HCT116 (cell line): ENCODE measurements around the gene COL4A3. TPM values are rescaled to one million over a fixed set of nuclear protein-coding genes. Genes with fewer than 3 reads are reported as not detected.

Experiments
- ATAC-seq: fragments of 200-7000 bp; cut with Tn5 transposase; 2 replicates; pipeline ENCODE4 v1.9.1; 2020; ENCODE audit warnings: mild to moderate bottlenecking, moderate library complexity
- BruUV-seq: library from RNA; stranded (reverse); fragments of 400-500 nt; replicated peaks from 2 replicates; lab custom pipeline; 2021; lab: Mats Ljungman, UMichigan
- CTCF ChIA-PET: fragments of 300-600 bp; sonication (Branson Sonifier 250); formaldehyde crosslinking; loops from one replicate; lab custom pipeline; 2021; ENCODE audit warnings: antibody characterized with exemption; lab: Charles Lee
- POLR2A ChIA-PET: fragments of 300-600, 350-600 bp; sonication (Branson Sonifier 250); formaldehyde crosslinking; loops from one replicate; lab custom pipeline; 2021; ENCODE audit warnings: antibody characterized with exemption; lab: Charles Lee
- RAD21 ChIA-PET, 2 experiments: fragments of 300-600 bp; sonication (Branson Sonifier 250); formaldehyde crosslinking; loops; one replicate each; lab custom pipeline; 2023; ENCODE audit warnings: low total read pairs in 2 of 2; ENCODE audit not compliant: uncharacterized antibody in 2 of 2, unreplicated experiment in 2 of 2, low non-redundant PET in 1 of 2; lab: Charles Lee
- DNase-seq: peaks from one replicate; pipeline ENCODE4 v3.0.0-alpha.2; 2010; ENCODE audit warnings: low read depth, low spot score
- H2AFZ ChIP-seq: fragments of 200-600 bp; shearing (Covaris generic), sonication (generic); 2 replicates; pipeline ENCODE4 v1.6.1; 2017; ENCODE audit warnings: low read depth, mixed run types, mixed read lengths, antibody characterized with exemption, low read length; ENCODE audit not compliant: poor library complexity, severe bottlenecking
- H3K27ac ChIP-seq: 2 replicates; pipeline ENCODE4 v1.5.1; 2012; ENCODE audit warnings: low read depth, low read length
- H3K27me3 ChIP-seq: fragments of 200-600 bp; sonication (generic); 2 replicates; pipeline ENCODE4 v1.6.1; 2016; ENCODE audit warnings: mixed run types, low read length, mixed read lengths; ENCODE audit not compliant: insufficient read depth
- H3K36me3 ChIP-seq, 2 experiments: fragments of 200-500 bp in 1 of 2; fragments of 200-600 bp in 1 of 2; sonication (Bioruptor generic) in 1 of 2; sonication (generic) in 1 of 2; 2 replicates each; pipeline versions ENCODE4 v1.5.1 to v1.6.1; 2014 to 2016; ENCODE audit warnings: low read length in 2 of 2, inconsistent platforms in 1 of 2, mixed read lengths in 1 of 2, mixed run types in 1 of 2; ENCODE audit not compliant: insufficient read depth in 2 of 2, control insufficient read depth in 1 of 2
- H3K4me1 ChIP-seq, 2 experiments: fragments of 200-600 bp in 1 of 2; sonication (generic) in 1 of 2; 2 replicates each; pipeline versions ENCODE4 v1.5.1 to v1.6.1; 2012 to 2017; ENCODE audit warnings: low read length in 2 of 2, inconsistent platforms in 1 of 2, mild to moderate bottlenecking in 1 of 2, mixed read lengths in 1 of 2, mixed run types in 1 of 2, moderate library complexity in 1 of 2; ENCODE audit not compliant: insufficient read depth in 2 of 2, control insufficient read depth in 1 of 2
- H3K4me2 ChIP-seq: fragments of 200-600 bp; sonication (generic); 2 replicates; pipeline ENCODE4 v1.6.1; 2017; ENCODE audit warnings: mixed run types, low read length, mixed read lengths
- H3K4me3 ChIP-seq, 2 experiments: fragments of 200-600 bp in 1 of 2; sonication (generic) in 1 of 2; replicated peaks in 1 of 2; 2 replicates each; pipeline ENCODE4 v1.5.1; 2011 to 2016; ENCODE audit warnings: low read length in 2 of 2, control low read depth in 1 of 2, low read depth in 1 of 2, mild to moderate bottlenecking in 1 of 2, mixed read lengths in 1 of 2, mixed run types in 1 of 2
- H3K79me2 ChIP-seq: fragments of 200-600 bp; sonication (generic); 2 replicates; pipeline ENCODE4 v1.6.1; 2017; ENCODE audit warnings: mild to moderate bottlenecking, mixed run types, low read length, moderate library complexity, mixed read lengths; ENCODE audit not compliant: insufficient read depth
- H3K9ac ChIP-seq: fragments of 200-600 bp; sonication (generic); 2 replicates; pipeline ENCODE4 v1.6.1; 2016; ENCODE audit warnings: low read length, mixed read lengths
- H3K9me2 ChIP-seq: fragments of 200-600 bp; sonication (generic), shearing (Covaris generic); 2 replicates; pipeline ENCODE4 v1.6.1; 2017; ENCODE audit warnings: mixed run types, mild to moderate bottlenecking, moderate library complexity; ENCODE audit not compliant: insufficient read depth
- H3K9me3 ChIP-seq, 2 experiments: fragments of 200-500 bp in 1 of 2; fragments of 200-600 bp in 1 of 2; sonication (Bioruptor generic) in 1 of 2; sonication (generic) in 1 of 2; 2 replicates each; pipeline ENCODE4 v1.6.1; 2014 to 2017; ENCODE audit warnings: low read length in 2 of 2, mixed read lengths in 2 of 2, inconsistent platforms in 1 of 2, low read depth in 1 of 2, mild to moderate bottlenecking in 1 of 2, mixed run types in 1 of 2, moderate library complexity in 1 of 2; ENCODE audit not compliant: control insufficient read depth in 1 of 2, insufficient read depth in 1 of 2
- H4K20me1 ChIP-seq: fragments of 200-600 bp; sonication (generic), shearing (Covaris generic); 2 replicates; pipeline ENCODE4 v1.6.1; 2017; ENCODE audit warnings: mixed run types, mild to moderate bottlenecking, moderate library complexity; ENCODE audit not compliant: insufficient read depth
- ATF3 ChIP-seq: IDR thresholded peaks from 2 replicates; pipeline ENCODE4 v1.6.1; 2012
- CEBPB ChIP-seq: IDR thresholded peaks from 2 replicates; pipeline ENCODE4 v1.6.1; 2012; ENCODE audit warnings: low read depth
- CTCF ChIP-seq, 3 experiments: fragments of 200-600 bp in 1 of 3; sonication (generic) in 1 of 3; IDR thresholded peaks in 2 of 3; conservative IDR thresholded peaks in 1 of 3; 2 replicates each; pipeline ENCODE4 v1.5.1; 2012 to 2017; ENCODE audit warnings: low read depth in 2 of 3, low read length in 2 of 3, antibody characterized with exemption in 1 of 3, borderline replicate concordance in 1 of 3, control low read depth in 1 of 3, mild to moderate bottlenecking in 1 of 3, mixed read lengths in 1 of 3, mixed run types in 1 of 3, moderate library complexity in 1 of 3; ENCODE audit not compliant: insufficient read depth in 1 of 3
- EGR1 ChIP-seq: IDR thresholded peaks from 2 replicates; pipeline ENCODE4 v1.6.1; 2012; ENCODE audit warnings: low read depth
- ELF1 ChIP-seq: IDR thresholded peaks from 2 replicates; pipeline ENCODE4 v1.6.1; 2012; ENCODE audit warnings: low read depth, borderline replicate concordance
- EZH2phosphoT487 ChIP-seq: fragments of 200-600 bp; IDR thresholded peaks from 2 replicates; pipeline ENCODE4 v1.6.1; 2018; ENCODE audit warnings: antibody characterized with exemption, borderline replicate concordance
- JUND ChIP-seq: IDR thresholded peaks from 2 replicates; pipeline ENCODE4 v1.6.1; 2012
- POLR2AphosphoS5 ChIP-seq: IDR thresholded peaks from 2 replicates; pipeline ENCODE4 v1.6.1; 2011; ENCODE audit warnings: mild to moderate bottlenecking, low read depth, low read length, moderate library complexity
- RAD21 ChIP-seq: IDR thresholded peaks from 2 replicates; pipeline ENCODE4 v1.6.1; 2012; ENCODE audit warnings: low read depth, mild to moderate bottlenecking
- REST ChIP-seq: IDR thresholded peaks from 2 replicates; pipeline ENCODE4 v1.6.1; 2012; ENCODE audit warnings: low read depth
- SIN3A ChIP-seq: IDR thresholded peaks from 2 replicates; pipeline ENCODE4 v1.6.1; 2012; ENCODE audit warnings: low read depth
- SP1 ChIP-seq: IDR thresholded peaks from 2 replicates; pipeline ENCODE4 v1.6.1; 2012; ENCODE audit warnings: low read depth
- YY1 ChIP-seq: IDR thresholded peaks from 2 replicates; pipeline ENCODE4 v1.6.1; 2011; ENCODE audit warnings: low read length, low read depth, moderate library complexity, mild to moderate bottlenecking; ENCODE audit not compliant: insufficient replicate concordance; ENCODE audit errors: extremely low read depth
- ZBTB33 ChIP-seq: IDR thresholded peaks from 2 replicates; pipeline ENCODE4 v1.6.1; 2011; ENCODE audit warnings: mild to moderate bottlenecking, low read length, moderate library complexity; ENCODE audit not compliant: insufficient replicate concordance; ENCODE audit errors: extremely low read depth
- ZFX ChIP-seq: fragments of 450-650 bp; IDR thresholded peaks from 2 replicates; pipeline ENCODE4 v1.6.1; 2017
- ZNF274 ChIP-seq: fragments of 200-500 bp; sonication (Bioruptor generic); IDR thresholded peaks from 2 replicates; pipeline ENCODE4 v1.6.1; 2014; ENCODE audit warnings: mild to moderate bottlenecking, low read depth, low read length, inconsistent platforms
- intact Hi-C: fragments of 100-400 bp; cut with micrococcal nuclease; formaldehyde crosslinking; loops from 2 replicates; pipeline ENCODE4 v1.10.0; 2022
- total RNA-seq: library from RNA; stranded (reverse); gene quantifications from one replicate; pipeline ENCODE4 v1.2.1, GENCODE V29; 2021; ENCODE audit not compliant: unreplicated experiment

Gene COL4A3
- total RNA-seq, 1 experiment from 2014 or later: 4.9 TPM

- intact Hi-C loops: no loop called here
- Histone ChIP-seq H3K9ac (no peak overlapping the region), H3K27me3 (no peaks in the 10 kb centered on the region), H3K4me3 (no peak overlapping the region), H3K27ac (no peak overlapping the region), H3K4me2 (no peak overlapping the region), H4K20me1 (no peaks in the 10 kb centered on the region), H3K79me2 (no peaks in the 10 kb centered on the region), H2AFZ (no peak overlapping the region), H3K4me1 (no peaks in the 10 kb centered on the region), H3K36me3 (no peaks in the 10 kb centered on the region), H3K9me3 (no peaks in the 10 kb centered on the region), H3K9me2 (no peaks in the 10 kb centered on the region)
- TF ChIP-seq ELF1 (no peak), SP1 (no peak), RAD21 (no peak), ZFX (no peak), REST (no peak), ATF3 (no peak), CTCF (IDR thresholded peaks at IDR 0.05 in 2 of 3, conservative IDR thresholded peaks at IDR 0.05 in 1 of 3; ENCODE audit: borderline replicate concordance in 1 of 3, insufficient read depth in 1 of 3, low read depth in 2 of 3, low read length in 2 of 3) (no peak), YY1 (no peak), POLR2AphosphoS5 (no peak), ZNF274 (no peak), CEBPB (no peak), JUND (no peak), EZH2phosphoT487 (no peak), EGR1 (no peak), ZBTB33 (no peak), SIN3A (no peak)
- DNase-seq (no peak), ATAC-seq (no peak)
- CTCF ChIA-PET: interaction anchor here (1.4 kb wide), 1 partner anchor 34 kb away, joined by 3 read pairs; no protein-coding TSS in a partner anchor
- BruUV-seq: no TSS peak
- RAD21 ChIA-PET: no interaction called here
- POLR2A ChIA-PET: no interaction called here
These were observed 40.0 kb downstream of the COL4A3 start for GRCh38 chr2:227204452-227204851.
